WTC11 (cell line): ENCODE measurements around the gene GPD1. TPM values are rescaled to one million over a fixed set of nuclear protein-coding genes. Genes with fewer than 3 reads are reported as not detected.

ENCODE experiments used
- ATAC-seq: fragments of 200-7000 bp; cut with Tn5 transposase; 2 replicates; pipeline ENCODE4 v1.10.0; 2021; ENCODE audit warnings: mild to moderate bottlenecking, moderate library complexity
- CTCF ChIA-PET: fragments of 300-600 bp; sonication (Branson Sonifier 250); formaldehyde crosslinking; loops from one replicate; lab custom pipeline; 2021; ENCODE audit warnings: antibody characterized with exemption; lab: Charles Lee
- POLR2A ChIA-PET: fragments of 350-600 bp; sonication (Branson Sonifier 250); formaldehyde crosslinking; loops from one replicate; lab custom pipeline; 2021; ENCODE audit warnings: antibody characterized with exemption; lab: Charles Lee
- DNase-seq: peaks from one replicate; pipeline ENCODE4 v3.0.0; 2021; ENCODE audit warnings: low spot score
- H3K27ac Mint-ChIP-seq: 2 replicates; pipeline ENCODE4 v1.8.0; 2021; ENCODE audit warnings: mixed read lengths
- H3K27me3 Mint-ChIP-seq: 2 replicates; pipeline ENCODE4 v1.8.0; 2021; ENCODE audit warnings: low read depth, mild to moderate bottlenecking, moderate library complexity, mixed read lengths
- H3K36me3 Mint-ChIP-seq: 2 replicates; pipeline ENCODE4 v1.8.0; 2021; ENCODE audit warnings: mixed read lengths
- H3K4me1 Mint-ChIP-seq: 2 replicates; pipeline ENCODE4 v1.8.0; 2022; ENCODE audit warnings: mixed read lengths
- H3K4me3 Mint-ChIP-seq: 2 replicates; pipeline ENCODE4 v1.8.0; 2021; ENCODE audit warnings: mild to moderate bottlenecking, moderate library complexity, mixed read lengths
- H3K9me3 Mint-ChIP-seq: 2 replicates; pipeline ENCODE4 v1.8.0; 2021; ENCODE audit warnings: mixed read lengths
- CBFB ChIP-seq: sonication (generic); formaldehyde crosslinking; IDR thresholded peaks from 2 replicates; pipeline ENCODE4 v1.8.1; 2022; ENCODE audit warnings: mild to moderate bottlenecking, low read depth, missing genetic modification reagents
- EMX1 ChIP-seq: fragments of 250-450 bp; sonication (Bioruptor Pico); IDR thresholded peaks from 2 replicates; pipeline ENCODE4 v1.8.0; 2021; ENCODE audit warnings: mild to moderate bottlenecking
- HMGA2 ChIP-seq: fragments of 250-450 bp; sonication (Bioruptor Pico); IDR thresholded peaks from 2 replicates; pipeline ENCODE4 v1.4.0; 2021; ENCODE audit warnings: mild to moderate bottlenecking, moderate library complexity
- JAZF1 ChIP-seq: fragments of 250-450 bp; sonication (Bioruptor Pico); IDR thresholded peaks from 2 replicates; pipeline ENCODE4 v1.9.0; 2021; ENCODE audit warnings: moderate library complexity, mild to moderate bottlenecking, inconsistent platforms
- NFYB ChIP-seq: sonication (generic); formaldehyde crosslinking; conservative IDR thresholded peaks from 2 replicates; pipeline ENCODE4 v1.8.0; 2022; ENCODE audit warnings: low read depth, missing genetic modification reagents
- NR2C2 ChIP-seq: sonication (generic); formaldehyde crosslinking; IDR thresholded peaks from 2 replicates; pipeline ENCODE4 v1.8.0; 2022; ENCODE audit warnings: mild to moderate bottlenecking, missing genetic modification reagents
- PRRX2 ChIP-seq: fragments of 250-450 bp; sonication (Bioruptor Pico); IDR thresholded peaks from 2 replicates; pipeline ENCODE4 v1.8.0; 2021; ENCODE audit warnings: mild to moderate bottlenecking
- RELA ChIP-seq: sonication (generic); formaldehyde crosslinking; IDR thresholded peaks from 2 replicates; pipeline ENCODE4 v1.8.1; 2022; ENCODE audit warnings: missing genetic modification reagents, mild to moderate bottlenecking, borderline replicate concordance
- RORB ChIP-seq: fragments of 250-450 bp; sonication (Bioruptor Pico); IDR thresholded peaks from 2 replicates; pipeline ENCODE4 v1.9.0; 2021; ENCODE audit warnings: mild to moderate bottlenecking
- TEAD4 ChIP-seq: sonication (generic); formaldehyde crosslinking; IDR thresholded peaks from 2 replicates; pipeline ENCODE4 v1.8.0; 2022; ENCODE audit warnings: mild to moderate bottlenecking, missing genetic modification reagents
- ZBTB21 ChIP-seq: sonication (generic); formaldehyde crosslinking; IDR thresholded peaks from 2 replicates; pipeline ENCODE4 v1.8.1; 2023; ENCODE audit warnings: mild to moderate bottlenecking, missing genetic modification reagents, borderline replicate concordance
- ZNF121 ChIP-seq: sonication (generic); formaldehyde crosslinking; IDR thresholded peaks from 2 replicates; pipeline ENCODE4 v1.8.0; 2023; ENCODE audit warnings: missing genetic modification reagents
- ZNF138 ChIP-seq: sonication (generic); formaldehyde crosslinking; conservative IDR thresholded peaks from 2 replicates; pipeline ENCODE4 v1.8.1; 2022; ENCODE audit warnings: mild to moderate bottlenecking, moderate library complexity, missing genetic modification reagents
- ZNF219 ChIP-seq: sonication (generic); formaldehyde crosslinking; IDR thresholded peaks from 2 replicates; pipeline ENCODE4 v1.8.0; 2023; ENCODE audit warnings: missing genetic modification reagents, mild to moderate bottlenecking, borderline replicate concordance
- ZNF232 ChIP-seq: sonication (generic); formaldehyde crosslinking; IDR thresholded peaks from 2 replicates; pipeline ENCODE4 v1.8.0; 2022; ENCODE audit warnings: mild to moderate bottlenecking, missing genetic modification reagents
- ZNF317 ChIP-seq: sonication (generic); formaldehyde crosslinking; IDR thresholded peaks from 2 replicates; pipeline ENCODE4 v1.8.1; 2023; ENCODE audit warnings: low read depth, mild to moderate bottlenecking, moderate library complexity, missing genetic modification reagents, borderline replicate concordance
- total RNA-seq: library from RNA; stranded (reverse); gene quantifications from 3 replicates; pipeline ENCODE4 v1.2.3, GENCODE V29; 2021
- TF ChIP-seq, protein P1 (sequence below): fragments of 250-450 bp; sonication (Bioruptor Pico); IDR thresholded peaks from 2 replicates; pipeline ENCODE4 v2.1.2; 2022; ENCODE audit warnings: mild to moderate bottlenecking, moderate library complexity
- TF ChIP-seq, protein P2 (sequence below): sonication (generic); formaldehyde crosslinking; IDR thresholded peaks from 2 replicates; pipeline ENCODE4 v1.8.0; 2023; ENCODE audit warnings: missing genetic modification reagents
- TF ChIP-seq, protein P3 (sequence below): sonication (generic); formaldehyde crosslinking; IDR thresholded peaks from 2 replicates; pipeline ENCODE4 v1.8.1; 2023; ENCODE audit warnings: mild to moderate bottlenecking, missing genetic modification reagents, moderate library complexity
- TF ChIP-seq, protein P4 (sequence below): fragments of 250-450 bp; sonication (Bioruptor Pico); IDR thresholded peaks from 2 replicates; pipeline ENCODE4 v1.8.0; 2021; ENCODE audit warnings: mild to moderate bottlenecking
- TF ChIP-seq, protein P5 (sequence below): sonication (generic); formaldehyde crosslinking; conservative IDR thresholded peaks from 2 replicates; pipeline ENCODE4 v1.8.1; 2022; ENCODE audit warnings: mild to moderate bottlenecking, missing genetic modification reagents

GPD1 gene
- total RNA-seq, 1 experiment from 2014 or later, result 0.77 TPM

DNA sequence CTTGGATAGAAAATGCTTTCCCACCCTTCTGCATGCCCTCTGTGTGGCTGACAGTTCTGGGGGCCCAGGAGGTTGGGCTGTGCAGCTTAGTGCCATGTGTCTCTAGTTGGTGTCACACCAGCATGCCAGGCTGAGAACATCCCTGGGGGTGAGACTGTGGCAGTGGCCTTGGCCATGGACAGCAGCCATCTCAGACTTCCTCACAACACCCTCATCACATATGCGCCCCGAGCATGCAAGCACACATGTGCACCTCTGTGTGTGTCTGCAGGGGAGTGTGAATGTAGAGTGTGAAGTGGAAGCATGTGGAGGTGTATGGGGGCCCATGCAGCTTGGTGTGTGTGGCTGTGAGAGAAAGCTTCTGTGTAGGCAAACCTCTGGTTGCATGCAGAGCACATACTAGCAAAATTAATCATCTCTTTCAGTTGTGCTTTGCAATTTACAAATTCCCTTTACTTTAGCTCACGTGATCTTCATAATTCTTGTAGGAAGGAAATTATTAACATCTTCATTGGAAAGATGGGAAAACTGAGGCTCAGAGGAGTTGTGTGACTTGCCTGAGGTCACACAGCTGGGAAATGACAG is 38.0 kb upstream of the GPD1 start (continued):
- TF ChIP-seq ZNF219, result no peak
- TF ChIP-seq RELA, result no peak
- TF ChIP-seq PRRX2, result no peak
- TF ChIP-seq ZNF317, result no peak
- TF ChIP-seq RORB, result no peak
- TF ChIP-seq ZNF138, result no peak
- no peak for TF ChIP-seq ZBTB21
- no peak for TF ChIP-seq JAZF1 (CRISPR knock-in tag)
- TF ChIP-seq, protein P1, sequence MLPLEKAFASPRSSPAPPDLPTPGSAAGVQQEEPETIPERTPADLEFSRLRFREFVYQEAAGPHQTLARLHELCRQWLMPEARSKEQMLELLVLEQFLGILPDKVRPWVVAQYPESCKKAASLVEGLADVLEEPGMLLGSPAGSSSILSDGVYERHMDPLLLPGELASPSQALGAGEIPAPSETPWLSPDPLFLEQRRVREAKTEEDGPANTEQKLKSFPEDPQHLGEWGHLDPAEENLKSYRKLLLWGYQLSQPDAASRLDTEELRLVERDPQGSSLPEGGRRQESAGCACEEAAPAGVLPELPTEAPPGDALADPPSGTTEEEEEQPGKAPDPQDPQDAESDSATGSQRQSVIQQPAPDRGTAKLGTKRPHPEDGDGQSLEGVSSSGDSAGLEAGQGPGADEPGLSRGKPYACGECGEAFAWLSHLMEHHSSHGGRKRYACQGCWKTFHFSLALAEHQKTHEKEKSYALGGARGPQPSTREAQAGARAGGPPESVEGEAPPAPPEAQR, result no peak
- TF ChIP-seq CBFB (CRISPR knock-in tag), result no peak
- TF ChIP-seq ZNF232, result no peak
- no peak for TF ChIP-seq NFYB (CRISPR knock-in tag)
- TF ChIP-seq, protein P2, sequence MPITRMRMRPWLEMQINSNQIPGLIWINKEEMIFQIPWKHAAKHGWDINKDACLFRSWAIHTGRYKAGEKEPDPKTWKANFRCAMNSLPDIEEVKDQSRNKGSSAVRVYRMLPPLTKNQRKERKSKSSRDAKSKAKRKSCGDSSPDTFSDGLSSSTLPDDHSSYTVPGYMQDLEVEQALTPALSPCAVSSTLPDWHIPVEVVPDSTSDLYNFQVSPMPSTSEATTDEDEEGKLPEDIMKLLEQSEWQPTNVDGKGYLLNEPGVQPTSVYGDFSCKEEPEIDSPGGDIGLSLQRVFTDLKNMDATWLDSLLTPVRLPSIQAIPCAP (CRISPR knock-in tag), result no peak
- TF ChIP-seq, protein P3, sequence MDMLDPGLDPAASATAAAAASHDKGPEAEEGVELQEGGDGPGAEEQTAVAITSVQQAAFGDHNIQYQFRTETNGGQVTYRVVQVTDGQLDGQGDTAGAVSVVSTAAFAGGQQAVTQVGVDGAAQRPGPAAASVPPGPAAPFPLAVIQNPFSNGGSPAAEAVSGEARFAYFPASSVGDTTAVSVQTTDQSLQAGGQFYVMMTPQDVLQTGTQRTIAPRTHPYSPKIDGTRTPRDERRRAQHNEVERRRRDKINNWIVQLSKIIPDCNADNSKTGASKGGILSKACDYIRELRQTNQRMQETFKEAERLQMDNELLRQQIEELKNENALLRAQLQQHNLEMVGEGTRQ, result no peak
- TF ChIP-seq, protein P4, sequence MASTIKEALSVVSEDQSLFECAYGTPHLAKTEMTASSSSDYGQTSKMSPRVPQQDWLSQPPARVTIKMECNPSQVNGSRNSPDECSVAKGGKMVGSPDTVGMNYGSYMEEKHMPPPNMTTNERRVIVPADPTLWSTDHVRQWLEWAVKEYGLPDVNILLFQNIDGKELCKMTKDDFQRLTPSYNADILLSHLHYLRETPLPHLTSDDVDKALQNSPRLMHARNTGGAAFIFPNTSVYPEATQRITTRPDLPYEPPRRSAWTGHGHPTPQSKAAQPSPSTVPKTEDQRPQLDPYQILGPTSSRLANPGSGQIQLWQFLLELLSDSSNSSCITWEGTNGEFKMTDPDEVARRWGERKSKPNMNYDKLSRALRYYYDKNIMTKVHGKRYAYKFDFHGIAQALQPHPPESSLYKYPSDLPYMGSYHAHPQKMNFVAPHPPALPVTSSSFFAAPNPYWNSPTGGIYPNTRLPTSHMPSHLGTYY (CRISPR knock-in tag), result no peak
- TF ChIP-seq ZNF121 (CRISPR knock-in tag), result no peak

DNA sequence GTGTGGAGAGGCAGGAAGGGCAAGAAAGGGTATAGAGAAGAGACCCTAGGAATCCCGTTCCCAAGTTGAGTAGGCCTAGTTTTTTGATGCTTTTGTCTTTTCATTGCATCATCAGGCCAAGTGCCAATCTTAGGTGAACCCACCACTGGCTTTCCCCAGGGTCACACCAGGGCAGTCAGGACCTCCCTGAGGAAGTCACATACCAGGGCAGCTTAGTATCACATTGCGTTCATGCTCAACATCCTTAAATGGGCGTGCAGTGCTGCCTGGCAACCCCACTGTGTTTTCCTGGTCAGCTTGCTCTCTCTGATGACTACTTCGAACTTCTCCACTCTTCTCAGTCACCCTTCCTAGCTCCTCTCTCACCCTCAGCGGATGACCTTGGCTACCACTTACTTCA is 37.4 kb upstream of the GPD1 start:
- Mint-ChIP-seq H3K4me3 (no peak overlapping the region), H3K27ac (no peak overlapping the region), H3K4me1 (peaks cover 10% of the 10 kb centered on the region), H3K36me3 (no peaks in the 10 kb centered on the region), H3K9me3 (no peaks in the 10 kb centered on the region), H3K27me3 (peaks cover 2% of the 10 kb centered on the region)
- DNase-seq (no peak), ATAC-seq (peak; percentile 77)
- ChIA-PET POLR2A (no interaction called here), CTCF (interaction anchor here (0.6 to 10.9 kb wide), 7 partner anchors 11 to 168 kb away, joined by 3 to 219 read pairs (median 6); partner anchors contain the start of genes AQP6 and SMARCD1)
- TF ChIP-seq, protein P5, sequence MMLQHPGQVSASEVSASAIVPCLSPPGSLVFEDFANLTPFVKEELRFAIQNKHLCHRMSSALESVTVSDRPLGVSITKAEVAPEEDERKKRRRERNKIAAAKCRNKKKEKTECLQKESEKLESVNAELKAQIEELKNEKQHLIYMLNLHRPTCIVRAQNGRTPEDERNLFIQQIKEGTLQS (CRISPR knock-in tag), result peak; percentile 86
- 0 out of 2 replicates have a peak, but pooled peaks have one; percentile 25 for TF ChIP-seq TEAD4 (CRISPR knock-in tag)
- TF ChIP-seq EMX1 (CRISPR knock-in tag), result no peak

DNA sequence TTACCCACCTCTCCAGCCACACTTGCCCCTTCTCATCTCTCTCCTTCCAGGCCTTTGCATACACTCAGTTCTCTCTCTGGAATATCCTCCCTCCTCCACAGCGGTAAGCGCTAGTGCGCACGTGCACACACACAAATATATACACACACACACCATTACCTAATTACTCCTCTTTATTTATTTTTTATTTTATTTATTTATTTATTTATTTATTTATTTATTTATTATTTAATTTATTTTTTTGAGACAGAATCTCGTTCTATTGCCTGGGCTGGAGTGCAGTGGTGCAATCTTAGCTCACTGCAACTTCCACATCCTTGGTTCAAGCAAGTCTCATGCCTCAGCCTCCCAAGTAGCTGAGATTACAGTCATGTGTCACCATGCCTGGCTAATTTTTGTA is 34.7 kb upstream of the GPD1 start:
- no peaks in the 10 kb centered on the region for H3K36me3 Mint-ChIP-seq
- ATAC-seq, result no peak
- H3K9me3 Mint-ChIP-seq, result no peaks in the 10 kb centered on the region
- H3K4me1 Mint-ChIP-seq, result peaks cover 17% of the 10 kb centered on the region
- no peak overlapping the region for H3K27ac Mint-ChIP-seq
- TF ChIP-seq NR2C2 (CRISPR knock-in tag) (no peak), HMGA2 (CRISPR knock-in tag) (peak; percentile 93)
- TF ChIP-seq, all 79 proteins: peak for 1
- no peak for DNase-seq
- ChIA-PET CTCF (interaction anchor here (1.8 to 10.9 kb wide), 7 partner anchors 12 to 202 kb away, joined by 15 to 219 read pairs (median 29); partner anchors contain the start of genes AQP6, COX14 and SMARCD1), POLR2A (no interaction called here)
- H3K4me3 Mint-ChIP-seq, result no peak overlapping the region
- no peaks in the 10 kb centered on the region for H3K27me3 Mint-ChIP-seq
